Transverse colon (tissue), 4 donors: Measurements from ENCODE around the gene FYCO1.

ENCODE experiments used
- CTCF ChIP-seq, 5 experiments: fragments of 200-600 bp in 3 of 5; fragments of 450-650 bp in 2 of 5; sonication (generic) in 3 of 5; IDR thresholded peaks; 1 replicate in 2 of 5; 2 replicates in 3 of 5; pipeline ENCODE4 v1.5.1; 2016 to 2017; ENCODE audit warnings: antibody characterized with exemption in 5 of 5, inconsistent platforms in 3 of 5, mild to moderate bottlenecking in 2 of 5, moderate library complexity in 1 of 5
- EP300 ChIP-seq: sonication (generic); formaldehyde crosslinking; IDR thresholded peaks from one replicate; pipeline ENCODE4 v1.6.1; 2017; ENCODE audit warnings: antibody characterized with exemption, low read depth
- POLR2AphosphoS5 ChIP-seq, 3 donors: sonication (generic); formaldehyde crosslinking; IDR thresholded peaks; one replicate each; pipeline ENCODE4 v1.6.1; 2016; ENCODE audit warnings: antibody characterized with exemption in 3 of 3

- TF ChIP-seq CTCF (IDR thresholded peaks at IDR 0.05) (no peak), POLR2AphosphoS5 (IDR thresholded peaks at IDR 0.05) (no peak), EP300 (no peak)
Measured at GRCh38 chr3:45887759-45888511, 107.7 kb downstream of the FYCO1 start.
